ENCODE measurements around the gene BANK1. TPM values are rescaled to one million over a fixed set of nuclear protein-coding genes. Genes with fewer than 3 reads are reported as not detected.

BANK1 gene
- total RNA-seq, 1 experiment from 2014 or later = 1.1 TPM

DNA sequence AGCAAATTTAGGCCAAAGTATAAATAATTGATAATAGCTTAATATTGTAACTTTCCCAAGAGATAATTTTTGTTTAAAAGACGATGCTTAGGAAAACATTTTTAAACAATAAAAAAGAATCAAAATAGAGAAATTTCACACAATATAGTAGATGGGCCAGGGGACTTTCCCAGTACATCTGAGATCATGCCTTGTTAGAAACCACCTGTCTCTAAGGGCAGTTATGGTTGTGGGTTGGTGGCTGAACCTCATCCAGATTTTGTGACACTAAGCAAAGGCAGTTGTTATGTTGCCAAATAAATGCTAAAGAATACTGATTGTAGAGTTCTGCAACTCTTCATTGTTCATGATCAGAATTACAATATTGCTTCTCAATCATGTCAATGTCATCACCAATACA is 270.6 kb downstream of the BANK1 start:
- no peak overlapping the region for H2BK20ac ChIP-seq (ENCODE audit: low read depth, low read length, poor library complexity, severe bottlenecking)
- H3K27ac ChIP-seq (ENCODE audit: insufficient read length, low read depth, low read length) = no peak overlapping the region
- no peaks in the 10 kb centered on the region for H3K23me2 ChIP-seq (ENCODE audit: insufficient read length, low read depth, low read length, poor library complexity, severe bottlenecking)
- H3K14ac ChIP-seq (ENCODE audit: insufficient read depth, low read length) = no peak overlapping the region
- H3K4me1 ChIP-seq (ENCODE audit: insufficient read depth, low read length) = no peaks in the 10 kb centered on the region
- no peak overlapping the region for H4K5ac ChIP-seq (ENCODE audit: insufficient read length, low read depth, low read length)
- H3K18ac ChIP-seq (ENCODE audit: insufficient read length, low read depth, low read length) = no peak overlapping the region
- WGBS (ENCODE audit: extremely low coverage, insufficient read length, low lambda C conversion rate) = no CpG with 5 or more reads among the region's 1 CpG
- no peak overlapping the region for H3T11ph ChIP-seq (ENCODE audit: low read length)
- H4K8ac ChIP-seq (replicated peaks; ENCODE audit: insufficient read length, low read depth, low read length) = no peak overlapping the region
- no peaks in the 10 kb centered on the region for H3K79me1 ChIP-seq (ENCODE audit: insufficient read depth, low read depth, low read length, poor library complexity, severe bottlenecking)
- no peak overlapping the region for H2BK5ac ChIP-seq (ENCODE audit: insufficient read length, low read length)
- no peak overlapping the region for H2AK5ac ChIP-seq (ENCODE audit: insufficient read length, low read length)
- no peak overlapping the region for H2AFZ ChIP-seq (ENCODE audit: low read length)
- Mint-ChIP-seq H3K4me3 (no peak overlapping the region), H3K27ac (no peak overlapping the region), H3K36me3 (ENCODE audit: insufficient read depth in 1 of 3, low read depth in 3 of 3) (no peaks in the 10 kb centered on the region), H3K4me1 (no peaks in the 10 kb centered on the region), H3K27me3 (ENCODE audit: low read depth) (no peaks in the 10 kb centered on the region), H3K9me3 (no peaks in the 10 kb centered on the region)
- no peak overlapping the region for H3K4me2 ChIP-seq (ENCODE audit: insufficient read depth, insufficient read length, low read length)
- no peak overlapping the region for H4K91ac ChIP-seq (ENCODE audit: insufficient read length, low read depth, low read length)
- H3K23ac ChIP-seq (ENCODE audit: insufficient read length, low read depth, low read length) = no peak overlapping the region
- no peaks in the 10 kb centered on the region for H3K27me3 ChIP-seq (ENCODE audit: insufficient read depth, low read length)
- H2BK120ac ChIP-seq (ENCODE audit: low read depth, low read length, poor library complexity, severe bottlenecking) = no peak overlapping the region
- H3K9ac ChIP-seq (ENCODE audit: extremely low read depth, insufficient read length, low read length) = no peak overlapping the region
- no peak overlapping the region for H3K4ac ChIP-seq (ENCODE audit: low read depth, low read length)
- H4K20me1 ChIP-seq (ENCODE audit: control insufficient read depth, insufficient read depth, insufficient read length) = no peaks in the 10 kb centered on the region
- DNase-seq = no peak
- H2BK15ac ChIP-seq (ENCODE audit: low read depth, low read length) = no peak overlapping the region
- no peak overlapping the region for H2BK12ac ChIP-seq (ENCODE audit: insufficient read length, low read depth, low read length)
- H3K9me3 ChIP-seq (ENCODE audit: control insufficient read depth, low read depth, low read length) = no peaks in the 10 kb centered on the region
- TF ChIP-seq CTCF (conservative IDR thresholded peaks at IDR 0.05) = no peak
- H3K79me2 ChIP-seq (ENCODE audit: insufficient read depth, low read length) = no peaks in the 10 kb centered on the region
- no peak overlapping the region for H3K56ac ChIP-seq (ENCODE audit: insufficient read length, low read depth, low read length)

Measured in H9 (cell line).